A673 (cell line): ENCODE results near the gene SELENOV. TPM values are rescaled to one million over a fixed set of nuclear protein-coding genes. Genes with fewer than 3 reads are reported as not detected.

Experiments used
- BruUV-seq: library from RNA; stranded (reverse); fragments of 400-500 nt; replicated peaks from 2 replicates; lab custom pipeline; 2021; lab: Mats Ljungman, UMichigan
- CTCF ChIA-PET: fragments of 300-600 bp; sonication (Branson Sonifier 250); formaldehyde crosslinking; loops from one replicate; lab custom pipeline; 2022; ENCODE audit warnings: antibody characterized with exemption; lab: Charles Lee
- POLR2A ChIA-PET: fragments of 300-600 bp; sonication (Branson Sonifier 250); formaldehyde crosslinking; loops from one replicate; lab custom pipeline; 2022; ENCODE audit warnings: antibody characterized with exemption; ENCODE audit not compliant: low non-redundant PET; lab: Charles Lee
- DNase-seq: peaks from one replicate; pipeline ENCODE4 v3.0.0-alpha.2; 2015; ENCODE audit warnings: low spot score
- H3K27ac ChIP-seq: fragments of 200-600 bp; sonication (generic); 2 replicates; pipeline ENCODE4 v1.5.1; 2016; ENCODE audit warnings: mixed run types, low read depth, mild to moderate bottlenecking, mixed read lengths, antibody characterized with exemption, low read length; ENCODE audit not compliant: poor library complexity, severe bottlenecking
- H3K27me3 ChIP-seq: fragments of 200-600 bp; sonication (generic); replicated peaks from 2 replicates; pipeline ENCODE4 v1.6.1; 2017; ENCODE audit warnings: mixed run types, low read depth, mild to moderate bottlenecking, mixed read lengths, antibody characterized with exemption, low read length; ENCODE audit not compliant: insufficient read depth, poor library complexity
- H3K36me3 ChIP-seq: fragments of 200-600 bp; sonication (generic); 2 replicates; pipeline ENCODE4 v1.6.1; 2016; ENCODE audit warnings: mixed run types, mild to moderate bottlenecking, mixed read lengths, antibody characterized with exemption, low read length; ENCODE audit not compliant: insufficient read depth, poor library complexity, severe bottlenecking
- H3K4me1 ChIP-seq: fragments of 200-600 bp; sonication (generic); 2 replicates; pipeline ENCODE4 v1.6.1; 2017; ENCODE audit warnings: mixed run types, mild to moderate bottlenecking, mixed read lengths, antibody characterized with exemption, low read length; ENCODE audit not compliant: insufficient read depth, poor library complexity, severe bottlenecking
- H3K4me3 ChIP-seq: fragments of 200-600 bp; sonication (generic); 2 replicates; pipeline ENCODE4 v1.5.1; 2016; ENCODE audit warnings: low read depth, mixed run types, mild to moderate bottlenecking, mixed read lengths, low read length; ENCODE audit not compliant: poor library complexity, severe bottlenecking
- H3K9me3 ChIP-seq: fragments of 200-600 bp; sonication (generic); 2 replicates; pipeline ENCODE4 v1.6.1; 2016; ENCODE audit warnings: mixed run types, low read depth, mild to moderate bottlenecking, mixed read lengths, antibody characterized with exemption, low read length; ENCODE audit not compliant: poor library complexity, severe bottlenecking
- EZH2 ChIP-seq: fragments of 200-600 bp; sonication (generic); IDR thresholded peaks from 2 replicates; pipeline ENCODE4 v1.6.1; 2017; ENCODE audit warnings: borderline replicate concordance, low read depth, mild to moderate bottlenecking, mixed read lengths, antibody characterized with exemption, low read length; ENCODE audit not compliant: poor library complexity, severe bottlenecking
- intact Hi-C: fragments of 100-400 bp; cut with micrococcal nuclease; formaldehyde crosslinking; loops from one replicate; pipeline ENCODE4 v1.10.0; 2022; ENCODE audit not compliant: unreplicated experiment
- total RNA-seq: library from RNA; stranded (reverse); gene quantifications from 2 replicates; pipeline ENCODE4 v1.2.3, GENCODE V29; 2021
- TF ChIP-seq, protein P1 (sequence below): fragments of 300-800, 200-600 bp; sonication (generic); conservative IDR thresholded peaks from 2 replicates; pipeline ENCODE4 v1.5.1; 2017; ENCODE audit warnings: low read depth, mild to moderate bottlenecking, antibody characterized with exemption, low read length, moderate library complexity, mixed read lengths

SELENOV gene
- total RNA-seq, 1 experiment from 2014 or later, result not detected

DNA sequence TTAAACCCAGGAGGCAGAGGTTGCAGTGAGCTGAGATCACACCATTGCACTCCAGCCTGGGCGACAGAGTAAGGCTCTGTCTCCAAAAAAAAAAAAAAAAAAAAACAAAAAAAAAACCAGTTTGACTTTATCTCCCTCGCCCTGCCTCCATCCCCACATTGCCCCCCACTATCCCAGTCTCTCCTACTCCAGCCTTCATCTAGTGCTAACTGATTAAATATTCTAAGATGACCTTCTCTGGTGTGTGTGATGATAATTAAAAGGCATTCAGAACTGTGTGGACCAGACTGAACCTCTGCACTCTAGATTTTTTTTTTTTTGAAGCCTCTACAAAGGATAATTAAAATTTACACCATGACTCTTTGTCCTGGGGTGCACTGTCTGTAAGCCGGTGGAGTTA is 22.2 kb upstream of the SELENOV start:
- DNase-seq, result no peak
- no TSS peak for BruUV-seq
- intact Hi-C loops, result no loop called here
- H3K27ac ChIP-seq, result no peak overlapping the region
- H3K36me3 ChIP-seq, result peaks cover 31% of the 10 kb centered on the region
- H3K4me3 ChIP-seq, result no peak overlapping the region
- POLR2A ChIA-PET, result no interaction called here
- no peak for TF ChIP-seq EZH2
- TF ChIP-seq, protein P1, sequence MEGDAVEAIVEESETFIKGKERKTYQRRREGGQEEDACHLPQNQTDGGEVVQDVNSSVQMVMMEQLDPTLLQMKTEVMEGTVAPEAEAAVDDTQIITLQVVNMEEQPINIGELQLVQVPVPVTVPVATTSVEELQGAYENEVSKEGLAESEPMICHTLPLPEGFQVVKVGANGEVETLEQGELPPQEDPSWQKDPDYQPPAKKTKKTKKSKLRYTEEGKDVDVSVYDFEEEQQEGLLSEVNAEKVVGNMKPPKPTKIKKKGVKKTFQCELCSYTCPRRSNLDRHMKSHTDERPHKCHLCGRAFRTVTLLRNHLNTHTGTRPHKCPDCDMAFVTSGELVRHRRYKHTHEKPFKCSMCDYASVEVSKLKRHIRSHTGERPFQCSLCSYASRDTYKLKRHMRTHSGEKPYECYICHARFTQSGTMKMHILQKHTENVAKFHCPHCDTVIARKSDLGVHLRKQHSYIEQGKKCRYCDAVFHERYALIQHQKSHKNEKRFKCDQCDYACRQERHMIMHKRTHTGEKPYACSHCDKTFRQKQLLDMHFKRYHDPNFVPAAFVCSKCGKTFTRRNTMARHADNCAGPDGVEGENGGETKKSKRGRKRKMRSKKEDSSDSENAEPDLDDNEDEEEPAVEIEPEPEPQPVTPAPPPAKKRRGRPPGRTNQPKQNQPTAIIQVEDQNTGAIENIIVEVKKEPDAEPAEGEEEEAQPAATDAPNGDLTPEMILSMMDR, result no peak
- CTCF ChIA-PET, result no interaction called here
- peaks cover 3% of the 10 kb centered on the region for H3K4me1 ChIP-seq
- H3K9me3 ChIP-seq, result no peaks in the 10 kb centered on the region
- no peaks in the 10 kb centered on the region for H3K27me3 ChIP-seq

DNA sequence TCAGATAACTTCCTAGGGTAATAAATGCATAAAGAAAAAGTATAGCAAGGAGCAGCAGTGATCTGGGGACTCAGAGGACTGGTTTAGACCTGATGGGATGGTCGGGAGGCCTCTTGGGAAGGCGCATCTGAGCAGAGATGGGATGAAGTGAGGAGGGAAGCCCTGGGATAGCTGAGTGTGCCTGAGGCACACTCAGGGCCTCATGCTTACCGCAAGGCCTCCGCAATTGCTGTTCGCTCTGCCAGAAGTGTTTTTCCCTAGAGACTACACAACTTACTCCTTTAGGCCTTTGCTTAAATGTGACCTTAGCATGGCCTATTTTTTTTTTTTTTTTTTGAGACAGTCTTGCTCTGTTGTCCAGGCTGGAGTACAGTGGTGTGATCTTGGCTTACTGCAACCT is 20.3 kb upstream of the SELENOV start:
- H3K36me3 ChIP-seq, result peaks cover 14% of the 10 kb centered on the region
- no peak overlapping the region for H3K27ac ChIP-seq
- BruUV-seq, result no TSS peak
- H3K9me3 ChIP-seq, result no peaks in the 10 kb centered on the region
- no peak for DNase-seq
- H3K4me1 ChIP-seq, result peaks cover 13% of the 10 kb centered on the region
- peaks cover 9% of the 10 kb centered on the region for H3K27me3 ChIP-seq
- no peak for TF ChIP-seq EZH2
- TF ChIP-seq, protein P1, result no peak
- intact Hi-C loops, result no loop called here
- ChIA-PET POLR2A (no interaction called here), CTCF (no interaction called here)
- no peak overlapping the region for H3K4me3 ChIP-seq

DNA sequence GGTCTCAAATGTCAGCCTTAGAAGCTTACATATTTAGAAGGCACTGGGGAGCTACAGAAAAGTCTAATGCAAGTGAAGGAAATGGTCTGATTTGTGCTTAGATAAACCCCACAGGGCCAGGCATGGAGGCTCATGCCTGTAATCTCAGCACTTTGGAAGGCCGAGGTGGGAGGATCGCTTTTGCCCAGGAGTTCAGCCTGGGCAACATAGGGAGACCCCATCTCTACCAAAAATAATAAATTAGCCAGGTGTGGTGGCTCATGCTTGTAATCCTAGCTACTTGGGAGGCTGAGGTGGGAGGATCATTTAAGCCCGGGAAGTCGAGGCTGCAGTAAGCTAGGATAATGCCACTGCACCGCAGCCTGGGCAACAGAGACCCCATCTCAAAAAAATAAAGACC is 18.9 kb upstream of the SELENOV start:
- CTCF ChIA-PET, result interaction anchor here (0.6 kb wide), 1 partner anchor 56 kb away, joined by 3 read pairs; no protein-coding TSS in a partner anchor
- Histone ChIP-seq H3K9me3 (no peaks in the 10 kb centered on the region), H3K27me3 (peaks cover 20% of the 10 kb centered on the region), H3K36me3 (peaks cover 8% of the 10 kb centered on the region), H3K27ac (no peak overlapping the region), H3K4me3 (no peak overlapping the region), H3K4me1 (peaks cover 13% of the 10 kb centered on the region)
- BruUV-seq, result no TSS peak
- intact Hi-C loops, result no loop called here
- no peak for DNase-seq
- TF ChIP-seq EZH2, result no peak
- TF ChIP-seq, protein P1, result no peak
- POLR2A ChIA-PET, result no interaction called here
